Panc1 (cell line): ENCODE results near the gene EP400.

Experiments
- CTCF ChIP-seq: fragments of 450-650 bp; IDR thresholded peaks from 2 replicates; pipeline ENCODE4 v1.5.1; 2017; ENCODE audit warnings: mild to moderate bottlenecking
- POLR2AphosphoS5 ChIP-seq: IDR thresholded peaks from 2 replicates; pipeline ENCODE4 v1.6.1; 2012; ENCODE audit warnings: mild to moderate bottlenecking, low read depth, low read length, moderate library complexity
- TCF7L2 ChIP-seq: IDR thresholded peaks from 2 replicates; pipeline ENCODE4 v1.6.1; 2011; ENCODE audit warnings: mild to moderate bottlenecking, low read depth, low read length, inconsistent platforms

GRCh38 chr12:131916306-131917138 lies 33.2 kb upstream of the EP400 start:
- no peak for TF ChIP-seq CTCF
- TF ChIP-seq POLR2AphosphoS5, result no peak
- TF ChIP-seq TCF7L2, result no peak
